Bone marrow (tissue), 2 donors: Measurements from ENCODE around the gene FMR1NB.

Experiments
- DNase-seq, 2 donors: peaks; one replicate each; lab custom pipeline; 2025; lab: John Stamatoyannopoulos, UW

The FMR1NB gene, protein sequence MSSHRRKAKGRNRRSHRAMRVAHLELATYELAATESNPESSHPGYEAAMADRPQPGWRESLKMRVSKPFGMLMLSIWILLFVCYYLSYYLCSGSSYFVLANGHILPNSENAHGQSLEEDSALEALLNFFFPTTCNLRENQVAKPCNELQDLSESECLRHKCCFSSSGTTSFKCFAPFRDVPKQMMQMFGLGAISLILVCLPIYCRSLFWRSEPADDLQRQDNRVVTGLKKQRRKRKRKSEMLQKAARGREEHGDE

DNA sequence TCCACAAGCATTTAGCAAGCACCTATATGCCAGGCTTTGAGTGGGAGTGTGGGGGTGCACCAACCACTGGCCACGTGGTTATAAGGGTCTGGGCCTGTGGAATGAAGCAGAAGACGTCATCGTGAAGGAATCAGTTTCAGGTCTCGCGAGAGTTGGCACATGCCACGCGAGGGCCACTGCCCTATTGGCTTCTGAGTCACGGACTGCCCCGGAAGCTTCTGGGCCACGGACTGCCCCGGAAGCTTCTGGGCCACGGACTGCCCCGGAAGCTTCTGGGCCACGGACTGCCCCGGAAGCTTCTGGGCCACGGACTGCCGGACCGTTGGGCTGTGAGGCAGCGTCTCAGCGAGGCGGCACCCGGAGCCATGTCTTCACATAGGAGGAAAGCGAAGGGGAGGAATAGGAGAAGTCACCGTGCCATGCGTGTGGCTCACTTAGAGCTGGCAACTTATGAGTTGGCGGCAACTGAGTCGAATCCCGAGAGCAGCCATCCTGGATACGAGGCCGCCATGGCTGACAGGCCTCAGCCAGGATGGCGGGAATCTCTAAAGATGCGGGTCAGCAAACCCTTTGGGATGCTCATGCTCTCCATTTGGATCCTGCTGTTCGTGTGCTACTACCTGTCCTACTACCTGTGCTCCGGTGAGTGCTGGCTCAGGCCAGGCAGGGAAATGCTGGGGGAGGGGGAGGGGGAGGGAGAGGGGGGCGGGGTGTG is at the start of gene FMR1NB:
FMR1NB (plus strand) TSS at position 300 of the 715 bp plus-strand sequence; CDS start at position 366, 66 bp downstream.
- DNase-seq: no peak

DNA sequence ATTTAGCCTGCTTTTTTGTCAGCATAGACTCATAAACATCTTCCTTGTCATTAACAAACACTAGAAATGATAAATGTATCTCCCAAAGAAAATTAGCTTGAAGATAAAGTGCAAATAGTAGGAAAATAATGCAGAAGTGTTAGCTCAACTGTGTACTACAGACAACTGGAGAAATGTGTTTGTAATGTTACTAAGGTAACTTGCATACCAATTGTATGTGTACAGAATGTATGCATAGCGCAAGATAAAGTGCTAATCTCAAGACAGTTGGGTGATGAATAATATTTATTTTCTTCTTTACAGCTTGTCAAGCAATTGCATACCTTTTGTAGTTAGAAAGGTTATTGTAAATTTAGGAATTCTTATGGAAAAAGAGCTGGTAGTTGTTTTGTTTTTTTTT is 47.3 kb upstream of the FMR1NB start:
- no peak for DNase-seq

DNA sequence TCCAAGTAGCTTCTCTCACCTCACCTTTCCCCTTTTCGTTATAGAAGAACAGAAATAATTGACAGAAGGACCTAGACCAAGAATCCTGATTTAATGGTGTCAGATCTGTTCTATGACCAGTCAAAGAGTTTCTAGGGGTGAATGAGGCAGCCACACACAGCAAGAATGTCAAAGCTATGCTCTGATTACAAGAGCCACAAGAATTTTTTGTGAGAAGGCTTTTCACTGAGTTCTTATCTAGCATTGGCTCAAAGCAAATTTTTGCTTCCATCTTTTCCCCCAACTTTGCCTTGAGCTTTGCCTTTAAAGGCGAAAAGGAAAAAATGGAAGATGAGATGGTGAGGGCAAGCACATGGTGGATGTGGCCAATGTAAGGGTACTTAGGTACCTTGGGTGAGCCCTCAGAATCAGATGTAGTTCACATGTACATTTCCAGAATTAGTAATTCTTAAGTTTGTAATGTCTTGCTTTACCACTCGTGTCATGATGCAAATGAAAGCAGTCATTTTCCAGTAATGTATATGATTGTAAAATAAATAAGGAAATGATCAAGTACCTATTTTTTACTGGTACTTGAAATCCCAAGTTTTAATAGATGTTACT is 45.9 kb upstream of the FMR1NB start:
- no peak for DNase-seq

DNA sequence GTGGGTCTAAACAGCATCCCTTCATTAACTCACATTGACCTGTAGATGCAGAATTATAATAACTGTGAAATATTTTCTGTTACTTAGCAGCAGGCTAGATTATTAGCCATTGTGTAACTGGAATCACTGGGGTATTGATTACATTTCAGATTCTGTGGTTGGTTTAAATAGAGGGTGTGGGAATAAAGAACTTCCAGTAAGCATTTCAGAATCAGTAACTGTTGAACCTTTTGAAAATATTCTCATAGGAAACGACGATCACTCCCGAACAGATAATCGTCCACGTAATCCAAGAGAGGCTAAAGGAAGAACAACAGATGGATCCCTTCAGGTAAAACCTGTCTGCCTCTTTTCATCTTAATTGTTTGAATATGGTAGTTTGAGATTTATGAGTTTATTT is 35.9 kb upstream of the FMR1NB start:
- no peak for DNase-seq

DNA sequence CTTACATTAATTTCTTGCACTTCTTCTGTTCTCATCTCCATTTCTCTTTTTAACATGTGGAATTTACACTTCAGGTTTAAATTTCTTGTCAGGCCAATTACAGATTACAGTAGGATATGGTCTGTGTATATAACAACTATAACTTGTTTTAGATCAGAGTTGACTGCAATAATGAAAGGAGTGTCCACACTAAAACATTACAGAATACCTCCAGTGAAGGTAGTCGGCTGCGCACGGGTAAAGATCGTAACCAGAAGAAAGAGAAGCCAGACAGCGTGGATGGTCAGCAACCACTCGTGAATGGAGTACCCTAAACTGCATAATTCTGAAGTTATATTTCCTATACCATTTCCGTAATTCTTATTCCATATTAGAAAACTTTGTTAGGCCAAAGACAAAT is 32.6 kb upstream of the FMR1NB start:
- no peak for DNase-seq

DNA sequence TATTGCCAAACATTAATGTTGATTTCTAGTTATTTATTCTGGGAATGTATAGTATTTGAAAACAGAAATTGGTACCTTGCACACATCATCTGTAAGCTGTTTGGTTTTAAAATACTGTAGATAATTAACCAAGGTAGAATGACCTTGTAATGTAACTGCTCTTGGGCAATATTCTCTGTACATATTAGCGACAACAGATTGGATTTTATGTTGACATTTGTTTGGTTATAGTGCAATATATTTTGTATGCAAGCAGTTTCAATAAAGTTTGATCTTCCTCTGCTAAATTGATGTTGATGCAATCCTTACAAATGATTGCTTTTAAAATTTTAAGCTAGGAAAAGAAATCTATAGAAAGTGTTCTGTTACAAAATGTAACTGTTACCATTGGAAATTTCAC is 30.8 kb upstream of the FMR1NB start:
- no peak for DNase-seq

DNA sequence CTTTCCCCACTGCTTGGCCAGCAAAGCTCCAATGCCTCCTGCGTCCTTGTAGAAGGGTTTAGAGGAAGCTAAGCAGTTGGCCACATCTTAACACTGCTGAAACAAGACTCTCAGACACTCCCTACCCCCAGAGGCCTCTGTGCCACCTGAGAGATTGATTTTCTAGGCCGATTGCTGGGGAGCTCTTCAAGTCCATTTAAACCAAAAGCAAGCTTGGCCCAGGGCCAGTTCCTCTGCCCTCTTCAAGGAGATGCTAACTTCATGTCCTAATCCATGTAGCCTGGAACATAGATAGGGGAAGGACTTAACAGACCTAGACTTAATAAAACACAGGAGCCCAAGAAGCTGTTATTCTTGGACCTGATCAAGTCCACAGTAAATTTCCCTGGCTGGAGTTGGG is 27.2 kb upstream of the FMR1NB start:
- no peak for DNase-seq

DNA sequence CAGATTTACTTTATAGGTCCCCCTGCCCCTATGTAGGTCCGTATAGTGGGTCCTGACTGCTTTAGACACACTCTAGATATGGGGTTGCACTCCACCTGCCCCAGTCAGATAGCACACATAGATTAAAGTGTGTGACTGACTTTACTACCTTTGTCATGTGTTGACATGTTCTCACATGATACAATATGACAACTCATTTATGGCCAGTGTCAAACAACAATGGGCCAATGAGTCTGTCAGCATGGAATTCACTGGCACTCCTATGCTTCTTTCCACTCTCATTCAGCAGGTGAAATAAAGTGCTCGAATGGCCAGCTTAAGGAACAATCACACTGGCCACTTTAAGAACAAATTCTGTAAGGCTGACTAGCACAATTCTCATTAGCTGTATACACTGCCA is 23.8 kb upstream of the FMR1NB start:
- DNase-seq: no peak

DNA sequence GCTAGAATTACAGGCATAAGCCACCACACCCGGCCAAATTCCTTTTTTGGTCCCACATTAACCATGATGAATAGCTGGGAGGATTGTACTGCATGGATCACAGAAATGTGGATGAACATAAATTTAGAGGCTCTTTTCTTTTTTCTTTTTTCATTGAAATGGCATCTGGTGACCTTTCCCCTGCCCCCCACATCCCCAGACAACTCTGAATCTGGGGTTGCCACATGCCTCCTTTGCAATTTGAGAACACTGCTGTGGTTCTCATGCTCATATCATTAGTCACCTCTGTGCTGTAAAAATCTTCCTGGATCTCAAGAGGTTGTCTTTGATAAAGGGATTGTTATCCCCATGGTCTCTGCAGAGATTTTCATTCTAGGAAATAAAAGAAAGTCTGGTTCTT is 22.8 kb upstream of the FMR1NB start:
- DNase-seq: no peak

DNA sequence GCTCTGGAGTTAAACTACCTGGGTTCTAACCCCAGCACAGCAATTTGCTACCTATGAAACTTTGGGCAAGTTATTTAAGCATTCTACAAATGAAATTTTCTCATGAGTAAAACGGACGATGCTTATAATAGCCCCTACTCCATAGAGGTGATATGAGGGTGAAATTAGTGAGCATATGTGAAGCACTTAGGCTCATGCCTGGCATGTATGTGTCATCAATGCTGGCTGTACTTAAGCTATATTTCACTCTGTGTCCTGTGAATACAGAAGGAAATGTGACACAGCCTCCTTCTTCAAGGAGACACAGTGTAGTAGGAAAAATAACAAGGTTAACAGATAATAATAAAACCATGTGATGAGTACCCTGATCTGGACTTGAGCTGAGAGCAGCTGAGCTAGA is 20.4 kb upstream of the FMR1NB start:
- DNase-seq: no peak

DNA sequence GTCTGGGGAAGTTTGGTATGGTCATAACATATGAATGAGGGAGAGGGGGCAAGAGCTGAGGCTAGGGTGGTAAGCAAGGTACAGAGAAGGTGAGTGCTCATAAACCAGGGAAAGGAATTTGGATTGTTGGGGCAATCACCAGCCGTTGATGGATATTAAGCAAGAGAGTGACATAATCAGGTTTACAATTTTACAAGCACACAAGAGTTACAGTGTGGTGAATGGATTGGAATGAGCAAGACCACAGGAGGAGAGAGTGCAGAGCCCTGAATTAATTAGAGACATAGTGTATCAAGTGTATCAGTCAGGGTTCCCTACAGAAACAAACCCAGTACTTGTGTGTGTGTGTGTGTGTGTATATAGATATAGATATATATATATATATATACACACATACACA is 18.7 kb upstream of the FMR1NB start:
- no peak for DNase-seq

DNA sequence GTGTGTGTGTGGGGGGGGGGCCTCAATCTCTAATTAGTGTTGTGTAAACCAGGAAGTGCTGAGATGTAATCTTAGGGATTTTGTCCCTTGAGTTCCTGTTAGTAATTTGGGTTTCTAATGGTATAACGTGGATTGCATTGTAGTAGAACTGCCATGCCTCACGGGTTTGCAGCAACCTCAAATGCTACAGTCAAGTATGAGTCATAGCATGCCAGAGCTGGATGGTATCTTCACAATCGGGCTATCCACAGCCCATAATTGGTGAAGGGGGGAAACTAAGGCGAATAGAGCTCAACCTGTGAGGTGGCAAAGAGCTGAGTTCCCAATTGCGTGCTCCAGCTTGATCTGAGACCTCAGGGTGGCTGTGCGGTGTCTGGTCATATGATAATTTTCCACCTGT is 2.2 kb upstream of the FMR1NB start:
- no peak for DNase-seq

DNA sequence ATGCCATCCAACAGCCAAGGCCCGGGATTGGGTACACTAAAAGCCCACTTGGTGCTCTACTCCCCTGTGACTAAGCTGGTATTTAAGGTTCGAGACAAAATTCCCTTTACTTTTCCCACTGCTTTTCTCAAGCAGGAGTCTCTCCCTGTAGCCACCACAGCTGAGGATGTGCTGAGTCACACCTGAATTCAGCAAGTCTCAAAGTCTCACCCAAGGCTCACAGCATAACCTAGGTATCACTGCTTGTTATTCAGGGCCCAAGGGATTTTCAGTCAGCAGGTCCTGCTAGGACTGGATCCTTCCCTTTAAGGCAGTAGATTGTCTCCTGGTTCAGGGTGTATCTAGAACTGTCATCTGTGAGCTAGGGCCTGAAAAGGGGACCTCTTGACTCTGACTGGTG is 39.2 kb downstream of the FMR1NB start:
- no peak for DNase-seq

DNA sequence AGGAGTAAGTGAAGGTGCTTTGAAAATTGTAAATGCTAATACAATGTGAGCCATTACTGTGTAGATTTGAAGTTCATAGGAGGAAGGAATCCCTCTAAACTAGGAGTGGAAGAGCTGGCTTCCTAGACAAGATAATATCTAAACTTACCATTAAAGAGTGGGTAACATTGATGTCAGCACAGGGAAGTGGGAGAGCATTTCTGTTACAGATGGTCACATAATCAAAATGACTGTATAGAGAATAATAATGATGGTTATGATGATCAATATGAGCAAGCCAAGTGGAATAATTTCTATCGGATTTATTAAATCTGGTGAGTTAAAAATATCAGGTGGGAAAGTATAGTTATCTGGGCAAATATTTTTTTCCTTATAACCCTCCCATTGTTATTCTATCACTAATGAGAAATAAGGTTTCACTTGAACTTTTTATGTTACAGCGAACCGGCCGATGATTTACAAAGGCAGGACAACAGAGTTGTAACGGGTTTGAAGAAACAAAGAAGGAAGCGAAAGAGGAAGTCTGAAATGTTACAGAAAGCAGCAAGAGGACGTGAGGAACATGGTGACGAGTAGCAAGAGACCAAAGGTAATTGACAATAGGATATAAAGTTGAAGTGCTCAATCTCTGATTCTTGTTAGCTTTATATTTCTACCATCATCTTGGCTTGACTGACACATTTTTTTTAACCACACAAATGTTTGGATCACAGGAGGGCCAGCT is 43.5 kb downstream of the FMR1NB start:
- DNase-seq: peak in 1 of 2 donors; percentile 18

DNA sequence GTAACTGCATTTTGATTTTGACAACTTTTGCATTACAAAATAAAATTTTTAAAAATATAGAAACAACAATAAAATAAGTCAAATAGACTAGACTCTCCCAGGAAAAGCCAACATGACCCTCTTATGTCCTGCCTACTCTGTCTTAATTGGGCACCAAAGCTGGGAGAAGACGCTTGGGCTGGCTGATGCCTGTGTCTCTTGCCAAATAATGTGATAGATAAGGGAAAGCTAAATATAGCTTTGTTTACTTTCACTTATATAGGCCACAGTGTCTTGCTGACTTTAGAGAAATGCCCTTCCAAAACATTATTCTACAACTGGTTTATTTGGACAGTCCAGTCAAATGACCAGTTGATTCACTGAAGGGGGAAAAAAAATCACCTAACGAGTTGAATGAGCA is 54.2 kb downstream of the FMR1NB start:
- DNase-seq: no peak

DNA sequence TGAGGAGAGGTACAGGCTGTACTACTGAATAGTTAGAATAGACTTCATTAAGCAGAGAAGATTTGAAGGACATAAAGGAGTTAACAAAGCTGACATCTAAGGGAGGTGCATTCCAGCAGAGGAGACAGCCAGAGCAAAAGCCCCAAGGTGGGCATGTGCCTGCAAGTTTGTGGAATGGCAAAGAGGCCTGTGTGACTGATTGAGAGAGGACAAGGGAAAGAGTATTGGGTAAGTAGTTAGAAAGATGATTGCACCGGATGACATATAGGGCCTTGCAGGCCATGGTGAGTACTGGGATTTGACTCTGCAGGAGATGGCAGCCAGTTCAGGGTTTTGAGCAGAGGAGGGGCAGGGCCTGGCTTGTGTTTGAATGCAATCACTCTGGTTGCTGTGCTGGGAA is 55.9 kb downstream of the FMR1NB start:
- no peak for DNase-seq

DNA sequence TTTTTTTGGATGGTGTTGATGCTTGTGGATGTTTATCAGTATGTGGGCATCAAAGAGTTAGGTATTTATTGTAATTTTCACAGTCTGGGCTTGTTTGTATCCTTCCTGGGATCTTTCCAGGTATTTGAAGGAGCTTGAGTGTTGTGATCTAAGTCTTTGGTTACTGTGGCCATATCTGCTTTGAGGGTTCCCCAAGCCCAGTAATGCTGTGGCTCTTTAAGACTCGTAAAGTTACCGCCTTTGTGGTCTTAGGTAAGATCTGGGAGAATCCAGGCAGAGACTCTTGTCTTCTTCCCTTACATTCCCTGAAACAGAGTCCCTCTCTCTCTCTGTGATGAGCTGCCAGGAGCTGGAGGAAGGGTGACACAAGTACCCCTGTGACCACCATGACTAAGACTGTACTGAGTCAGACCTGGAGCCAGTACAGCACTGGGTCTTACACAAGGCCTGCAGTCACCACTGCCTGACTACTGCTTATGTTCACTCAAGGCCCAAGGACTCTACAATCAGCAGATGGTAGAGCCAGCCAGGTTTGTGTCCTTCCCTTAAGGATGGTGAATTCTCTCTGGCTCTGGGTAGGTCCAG is 62.2 kb downstream of the FMR1NB start:
- DNase-seq: no peak

DNA sequence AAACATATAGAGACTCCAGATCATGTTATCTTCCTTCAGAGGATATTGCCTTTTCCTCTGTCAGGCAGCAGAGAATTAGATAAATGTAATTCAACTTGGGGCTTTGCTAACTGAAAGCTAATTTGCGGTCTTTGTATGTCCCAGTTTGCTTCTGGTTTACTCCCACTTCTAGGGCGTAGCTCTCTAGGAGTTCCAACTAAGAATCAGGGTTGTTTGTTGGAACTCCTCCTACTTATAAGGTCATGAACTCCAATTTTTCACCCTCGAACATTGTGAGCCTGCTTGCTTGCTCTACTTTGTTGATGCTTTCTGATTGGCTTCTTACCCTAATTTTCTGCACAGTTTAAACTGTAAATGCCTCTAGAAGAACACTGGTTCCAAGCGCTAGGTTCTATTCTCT is 66.1 kb downstream of the FMR1NB start:
- no peak for DNase-seq

DNA sequence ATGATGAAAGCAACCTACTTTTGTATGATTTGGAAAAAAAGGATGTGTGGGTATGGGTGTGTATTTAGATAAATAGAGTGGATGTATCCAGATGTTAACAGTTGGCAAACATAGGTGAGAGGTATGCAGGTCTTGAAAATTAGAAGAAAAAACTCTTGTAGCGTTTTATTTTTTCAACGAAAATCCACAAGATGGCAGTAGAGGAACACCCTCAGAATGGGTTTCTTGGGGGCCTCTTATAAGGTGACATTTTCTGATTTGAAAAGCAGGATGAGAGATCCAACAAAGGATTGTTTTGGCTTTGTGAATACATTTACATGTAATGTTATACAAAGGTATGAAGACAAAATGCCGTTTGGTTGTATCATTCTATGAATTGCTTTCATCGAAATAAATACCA is 68.3 kb downstream of the FMR1NB start:
- DNase-seq: no peak

DNA sequence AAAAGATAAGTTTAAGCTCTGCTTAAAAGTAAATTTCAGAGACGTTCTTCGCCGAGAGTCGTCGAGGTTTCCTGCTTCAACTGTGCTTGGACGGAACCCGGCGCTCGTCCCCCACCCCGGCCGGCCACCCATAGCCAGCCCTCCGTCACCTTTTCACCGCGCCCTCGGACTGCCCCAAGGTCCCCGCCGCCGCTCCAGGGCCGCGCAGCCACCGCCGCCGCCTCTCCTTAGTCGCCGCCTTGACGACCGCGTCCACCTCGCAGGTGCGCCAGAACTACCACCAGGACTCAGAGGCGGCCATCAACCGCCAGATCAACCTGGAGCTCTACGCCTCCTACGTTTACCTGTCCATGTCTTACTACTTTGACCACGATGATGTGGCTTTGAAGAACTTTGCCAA is 70.8 kb downstream of the FMR1NB start:
- no peak for DNase-seq

DNA sequence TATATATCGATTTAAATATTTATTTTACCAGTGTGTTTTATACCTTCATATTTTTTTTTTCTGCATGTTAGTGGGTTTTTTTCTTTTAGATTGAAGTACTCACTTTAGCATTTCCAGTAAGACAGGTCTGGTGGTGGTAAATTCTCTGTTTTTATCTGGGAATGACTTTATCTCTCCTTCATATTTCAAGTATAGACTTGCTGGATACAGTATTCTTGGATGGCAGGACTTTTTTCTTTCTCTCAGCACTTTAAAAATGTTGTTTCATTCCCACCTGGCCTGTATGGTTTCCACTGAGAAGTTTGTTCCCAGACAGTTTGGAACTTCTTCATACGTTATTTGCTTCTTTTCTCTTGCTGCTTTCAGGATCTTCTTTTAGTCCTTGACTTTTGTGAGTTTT is 86.1 kb downstream of the FMR1NB start:
- DNase-seq: no peak

DNA sequence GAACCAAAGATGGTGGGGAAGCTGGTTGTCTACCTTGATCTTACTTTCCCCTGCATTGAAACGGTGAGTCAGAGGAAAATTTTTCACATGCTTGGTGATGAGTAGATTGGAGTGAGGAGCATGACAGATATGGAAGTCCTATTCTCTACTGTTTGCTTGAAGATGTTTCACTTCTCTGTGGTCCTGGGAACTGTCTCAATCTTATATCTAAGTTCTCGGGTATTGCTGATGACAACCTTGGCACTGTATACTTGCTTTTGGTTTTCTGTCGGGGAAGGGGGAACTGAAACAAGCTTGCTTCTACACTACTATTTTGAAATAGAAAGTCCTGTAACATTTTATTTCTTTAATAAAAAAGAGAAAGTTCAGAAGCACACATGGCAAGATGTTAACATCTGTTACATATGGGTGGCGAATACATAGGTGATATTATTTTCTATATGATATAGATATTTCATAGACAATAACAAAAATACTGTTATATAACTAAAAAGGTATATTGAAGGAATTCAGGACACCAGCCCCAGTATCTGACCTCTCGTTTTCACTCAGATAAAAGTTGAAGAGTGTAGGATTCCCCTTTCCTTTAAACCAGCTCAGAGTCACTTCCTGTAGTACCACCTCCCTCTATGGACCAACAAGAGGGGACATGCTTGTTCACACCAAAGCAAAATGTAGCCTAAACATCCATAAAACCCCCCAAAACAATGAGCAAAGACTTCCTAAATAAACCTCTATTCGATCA is 88.8 kb downstream of the FMR1NB start:
- DNase-seq: no peak
